Measurements from ENCODE around the gene ORC6. TPM values are rescaled to one million over a fixed set of nuclear protein-coding genes. Genes with fewer than 3 reads are reported as not detected.

The ORC6 gene
- total and polyA plus RNA-seq, 10 of the 15 experiments (the other 5 are each of a cell fraction or from before 2014, with no cell fraction given) = 25.7 to 88.5 (median 49.1) TPM

DNA sequence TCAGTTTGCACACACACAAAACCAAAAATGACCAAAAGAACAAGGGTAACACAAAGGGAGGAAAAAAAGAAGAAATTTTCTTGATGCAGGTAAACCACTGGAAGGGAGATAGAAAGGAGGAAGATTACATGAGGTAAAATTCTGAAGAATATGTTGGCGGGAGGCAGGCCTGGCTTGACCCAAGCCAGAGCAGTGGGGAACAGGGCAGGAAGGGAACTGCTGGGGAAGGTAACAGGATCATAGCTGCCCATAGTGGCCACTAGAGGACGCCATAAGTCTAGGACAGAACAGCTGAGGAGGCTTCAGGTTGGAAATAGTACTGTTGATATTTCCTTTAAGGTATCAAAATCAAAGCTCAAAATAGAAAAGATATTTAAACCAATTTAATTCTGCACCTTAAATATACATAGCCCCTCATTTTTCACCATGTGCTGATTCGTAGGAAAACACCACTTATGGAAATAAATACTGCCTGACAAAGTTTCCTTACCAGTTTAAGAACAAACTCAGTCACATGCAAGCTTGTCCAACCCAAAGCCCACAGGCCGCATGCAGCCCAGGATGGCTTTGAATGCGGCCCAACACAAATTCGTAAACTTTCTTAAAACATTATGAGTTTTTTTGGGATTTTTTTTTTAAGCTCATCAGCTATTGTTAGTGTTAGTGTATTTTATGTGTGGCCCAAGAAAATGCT lies 16.0 kb upstream of the ORC6 start:
- ATAC-seq = peak; percentile 99
- SMC1A ChIA-PET (ENCODE audit: uncharacterized antibody, unreplicated experiment) = interaction anchor here (0.8 to 5.4 kb wide), 25 partner anchors 8 to 364 kb away, joined by 3 to 70 read pairs (median 5); no protein-coding TSS in a partner anchor
- Histone ChIP-seq H3K4me3 (no peak overlapping the region), H3K36me3 (ENCODE audit: control insufficient read depth in 2 of 2, insufficient read depth in 2 of 2, low read length in 1 of 2) (peaks cover 1 to 27% of the 10 kb centered on the region in 2 experiments), H3K27ac (ENCODE audit: control insufficient read depth, insufficient read depth) (no peak overlapping the region), H3K4me2 (ENCODE audit: control insufficient read depth, insufficient read depth) (no peak overlapping the region), H4K20me1 (ENCODE audit: control insufficient read depth, insufficient read depth) (no peaks in the 10 kb centered on the region), H3K9me3 (replicated peaks; ENCODE audit: control insufficient read depth, insufficient read depth, low read length) (no peaks in the 10 kb centered on the region), H3K27me3 (replicated peaks in 1 of 2; ENCODE audit: control insufficient read depth in 2 of 2, insufficient read depth in 2 of 2, low read length in 1 of 2) (no peaks in the 10 kb centered on the region), H2AFZ (ENCODE audit: control insufficient read depth, low read depth, low read length) (no peak overlapping the region), H3K9ac (ENCODE audit: control insufficient read depth, insufficient read depth, low read length) (no peak overlapping the region), H3K79me2 (ENCODE audit: control insufficient read depth, insufficient read depth, low read length) (no peaks in the 10 kb centered on the region), H3K4me1 (ENCODE audit: control insufficient read depth, insufficient read depth, low read length) (no peaks in the 10 kb centered on the region)
- DNase-seq (ENCODE audit: low read depth, low spot score) = peak; percentile 27
- CTCF ChIA-PET = interaction anchor here (0.7 to 6.1 kb wide), 54 partner anchors 11 to 1491 kb away, joined by 3 to 112 read pairs (median 5); partner anchors contain the start of genes GPT2 and ORC6
- intact Hi-C loops (cut with micrococcal nuclease; ENCODE audit: unreplicated experiment) (loop anchor here (1.0 kb wide), 2 partner anchors 181 to 236 kb away; no protein-coding TSS in a partner anchor), in situ Hi-C loops (cut with MboI) (loop anchor here (5.0 kb wide), 1 partner anchor 254 kb away; no protein-coding TSS in a partner anchor)
- POLR2A ChIA-PET = no interaction called here
- WGBS (ENCODE audit: insufficient coverage, insufficient replicate concordance, low lambda C conversion rate, missing lambda C conversion rate) = 73% methylated on average over 6 of the region's 6 CpGs
- BruUV-seq (replicated peaks) = no TSS peak
- no peak for FAIRE-seq
- RAD21 ChIA-PET (ENCODE audit: unreplicated experiment) = interaction anchor here (0.7 to 3.2 kb wide), 31 partner anchors 10 to 1491 kb away, joined by 3 to 50 read pairs (median 4); no protein-coding TSS in a partner anchor
- TF ChIP-seq HDAC2 (IDR thresholded peaks at IDR 0.05) (no peak), RCOR1 (conservative IDR thresholded peaks at IDR 0.05; ENCODE audit: low read depth, low read length) (no peak), POLR2AphosphoS2 (IDR thresholded peaks at IDR 0.05; ENCODE audit: low read depth, low read length) (no peak), RAD51 (IDR thresholded peaks at IDR 0.05) (no peak), EED (IDR thresholded peaks at IDR 0.05; ENCODE audit: low read depth) (no peak), SMC3 (IDR thresholded peaks at IDR 0.05; ENCODE audit: borderline replicate concordance, low read length) (peak; percentile 81), RAD21 (IDR thresholded peaks at IDR 0.05; ENCODE audit: insufficient read depth, low read depth, low read length) (peak; percentile 95), NFXL1 (IDR thresholded peaks at IDR 0.05; ENCODE audit: borderline replicate concordance) (no peak), SPI1 (IDR thresholded peaks at IDR 0.05; ENCODE audit: borderline replicate concordance, insufficient read depth, low read depth, low read length) (peak; percentile 27; the same call in 1 of the 2 replicates), RUNX3 (IDR thresholded peaks at IDR 0.05; ENCODE audit: low read length) (no peak; the same call in 1 of the 2 replicates), MTA2 (IDR thresholded peaks at IDR 0.05; ENCODE audit: low read depth) (no peak), SMARCA5 (IDR thresholded peaks at IDR 0.05) (0 out of 2 replicates have a peak, but pooled peaks have one; percentile 20)
- TF ChIP-seq, protein P1, sequence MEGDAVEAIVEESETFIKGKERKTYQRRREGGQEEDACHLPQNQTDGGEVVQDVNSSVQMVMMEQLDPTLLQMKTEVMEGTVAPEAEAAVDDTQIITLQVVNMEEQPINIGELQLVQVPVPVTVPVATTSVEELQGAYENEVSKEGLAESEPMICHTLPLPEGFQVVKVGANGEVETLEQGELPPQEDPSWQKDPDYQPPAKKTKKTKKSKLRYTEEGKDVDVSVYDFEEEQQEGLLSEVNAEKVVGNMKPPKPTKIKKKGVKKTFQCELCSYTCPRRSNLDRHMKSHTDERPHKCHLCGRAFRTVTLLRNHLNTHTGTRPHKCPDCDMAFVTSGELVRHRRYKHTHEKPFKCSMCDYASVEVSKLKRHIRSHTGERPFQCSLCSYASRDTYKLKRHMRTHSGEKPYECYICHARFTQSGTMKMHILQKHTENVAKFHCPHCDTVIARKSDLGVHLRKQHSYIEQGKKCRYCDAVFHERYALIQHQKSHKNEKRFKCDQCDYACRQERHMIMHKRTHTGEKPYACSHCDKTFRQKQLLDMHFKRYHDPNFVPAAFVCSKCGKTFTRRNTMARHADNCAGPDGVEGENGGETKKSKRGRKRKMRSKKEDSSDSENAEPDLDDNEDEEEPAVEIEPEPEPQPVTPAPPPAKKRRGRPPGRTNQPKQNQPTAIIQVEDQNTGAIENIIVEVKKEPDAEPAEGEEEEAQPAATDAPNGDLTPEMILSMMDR (IDR thresholded peaks at IDR 0.05 in 2 of 3, conservative IDR thresholded peaks at IDR 0.05 in 1 of 3; ENCODE audit: control insufficient read depth in 2 of 3, extremely low read depth in 1 of 3, insufficient read depth in 1 of 3, low read depth in 3 of 3, low read length in 3 of 3) = peak; percentile 97 to 99 (median 97); a peak in 5 of 6 replicates
- TF ChIP-seq, protein P2, sequence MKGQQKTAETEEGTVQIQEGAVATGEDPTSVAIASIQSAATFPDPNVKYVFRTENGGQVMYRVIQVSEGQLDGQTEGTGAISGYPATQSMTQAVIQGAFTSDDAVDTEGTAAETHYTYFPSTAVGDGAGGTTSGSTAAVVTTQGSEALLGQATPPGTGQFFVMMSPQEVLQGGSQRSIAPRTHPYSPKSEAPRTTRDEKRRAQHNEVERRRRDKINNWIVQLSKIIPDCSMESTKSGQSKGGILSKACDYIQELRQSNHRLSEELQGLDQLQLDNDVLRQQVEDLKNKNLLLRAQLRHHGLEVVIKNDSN (IDR thresholded peaks at IDR 0.05; ENCODE audit: borderline replicate concordance, extremely low read length, insufficient read depth, low read depth, low read length) = no peak
- TF ChIP-seq, protein P3, sequence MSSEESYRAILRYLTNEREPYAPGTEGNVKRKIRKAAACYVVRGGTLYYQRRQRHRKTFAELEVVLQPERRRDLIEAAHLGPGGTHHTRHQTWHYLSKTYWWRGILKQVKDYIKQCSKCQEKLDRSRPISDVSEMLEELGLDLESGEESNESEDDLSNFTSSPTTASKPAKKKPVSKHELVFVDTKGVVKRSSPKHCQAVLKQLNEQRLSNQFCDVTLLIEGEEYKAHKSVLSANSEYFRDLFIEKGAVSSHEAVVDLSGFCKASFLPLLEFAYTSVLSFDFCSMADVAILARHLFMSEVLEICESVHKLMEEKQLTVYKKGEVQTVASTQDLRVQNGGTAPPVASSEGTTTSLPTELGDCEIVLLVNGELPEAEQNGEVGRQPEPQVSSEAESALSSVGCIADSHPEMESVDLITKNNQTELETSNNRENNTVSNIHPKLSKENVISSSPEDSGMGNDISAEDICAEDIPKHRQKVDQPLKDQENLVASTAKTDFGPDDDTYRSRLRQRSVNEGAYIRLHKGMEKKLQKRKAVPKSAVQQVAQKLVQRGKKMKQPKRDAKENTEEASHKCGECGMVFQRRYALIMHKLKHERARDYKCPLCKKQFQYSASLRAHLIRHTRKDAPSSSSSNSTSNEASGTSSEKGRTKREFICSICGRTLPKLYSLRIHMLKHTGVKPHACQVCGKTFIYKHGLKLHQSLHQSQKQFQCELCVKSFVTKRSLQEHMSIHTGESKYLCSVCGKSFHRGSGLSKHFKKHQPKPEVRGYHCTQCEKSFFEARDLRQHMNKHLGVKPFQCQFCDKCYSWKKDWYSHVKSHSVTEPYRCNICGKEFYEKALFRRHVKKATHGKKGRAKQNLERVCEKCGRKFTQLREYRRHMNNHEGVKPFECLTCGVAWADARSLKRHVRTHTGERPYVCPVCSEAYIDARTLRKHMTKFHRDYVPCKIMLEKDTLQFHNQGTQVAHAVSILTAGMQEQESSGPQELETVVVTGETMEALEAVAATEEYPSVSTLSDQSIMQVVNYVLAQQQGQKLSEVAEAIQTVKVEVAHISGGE (CRISPR knock-in tag; IDR thresholded peaks at IDR 0.05) = no peak
- TF ChIP-seq, protein P4, sequence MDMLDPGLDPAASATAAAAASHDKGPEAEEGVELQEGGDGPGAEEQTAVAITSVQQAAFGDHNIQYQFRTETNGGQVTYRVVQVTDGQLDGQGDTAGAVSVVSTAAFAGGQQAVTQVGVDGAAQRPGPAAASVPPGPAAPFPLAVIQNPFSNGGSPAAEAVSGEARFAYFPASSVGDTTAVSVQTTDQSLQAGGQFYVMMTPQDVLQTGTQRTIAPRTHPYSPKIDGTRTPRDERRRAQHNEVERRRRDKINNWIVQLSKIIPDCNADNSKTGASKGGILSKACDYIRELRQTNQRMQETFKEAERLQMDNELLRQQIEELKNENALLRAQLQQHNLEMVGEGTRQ (IDR thresholded peaks at IDR 0.05; ENCODE audit: borderline replicate concordance, low read depth, low read length) = no peak

Data from GM12878 (cell line).